ENCODE measurements around the gene AP5Z1.

The AP5Z1 gene

DNA sequence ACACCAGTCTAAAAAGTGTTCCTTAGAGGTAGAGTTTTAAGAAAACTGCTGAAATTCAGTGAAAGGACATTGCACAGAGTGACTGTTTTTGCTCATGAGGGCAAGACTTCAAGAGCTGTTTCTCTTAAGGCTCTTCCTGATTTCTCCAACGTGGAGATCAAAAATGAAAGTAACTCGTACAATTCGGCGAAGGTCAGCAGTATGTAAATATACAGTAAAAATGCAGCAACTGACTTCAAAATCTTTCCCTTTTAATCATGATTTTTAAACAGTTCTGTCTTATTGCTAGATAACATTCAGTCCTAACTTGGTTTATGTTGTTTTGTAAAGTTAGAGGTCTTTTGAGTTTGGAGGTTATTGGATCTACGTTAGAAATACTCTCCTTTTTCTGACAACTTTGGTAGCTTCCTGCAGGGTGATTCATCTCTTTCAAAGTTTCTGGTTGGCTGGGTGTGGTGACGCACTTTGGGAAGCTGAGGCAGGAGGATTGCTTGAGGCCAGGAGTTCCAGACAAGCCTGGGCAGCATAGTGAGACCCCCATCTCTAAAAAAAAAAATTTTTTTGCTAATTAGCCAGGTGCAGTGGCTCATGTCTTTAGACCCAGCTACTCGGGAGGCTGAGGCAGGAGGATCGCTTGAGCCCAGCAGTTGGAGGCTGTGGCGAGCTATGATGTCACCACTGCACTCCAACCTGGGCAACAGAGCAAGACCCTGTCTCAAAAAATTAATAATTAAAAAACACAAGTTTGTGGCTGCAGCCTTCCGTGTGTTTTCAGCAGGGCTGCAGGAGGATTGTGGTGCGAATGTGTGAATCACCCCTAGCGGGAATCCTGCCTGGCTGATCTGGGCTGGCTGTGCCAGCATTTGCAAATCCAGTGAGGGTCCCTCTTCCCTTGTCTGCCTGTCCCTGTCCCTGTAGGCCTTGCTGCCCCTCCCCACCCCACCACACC is 29.2 kb upstream of the AP5Z1 start:
- peak; percentile 70 for DNase-seq

DNA sequence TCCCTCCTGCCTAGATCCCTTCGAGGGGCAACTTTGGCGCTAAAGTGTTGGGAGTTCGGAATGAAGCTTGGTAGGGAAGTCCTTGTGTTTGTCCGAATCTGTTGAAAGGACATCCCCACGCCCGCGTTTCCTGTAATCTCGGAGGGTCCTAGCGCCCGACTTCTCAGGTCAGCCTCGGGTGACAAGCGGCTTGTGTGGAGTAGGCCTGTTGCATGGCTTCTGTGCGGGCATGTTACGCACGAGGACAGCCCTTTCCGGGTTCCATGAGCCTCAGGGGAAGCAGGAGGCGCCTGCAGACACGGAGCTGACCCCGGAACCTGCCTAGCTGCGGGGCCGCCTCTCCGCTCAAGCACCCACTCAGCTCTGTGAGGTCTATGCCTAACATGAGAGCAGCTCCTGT is 28.4 kb upstream of the AP5Z1 start:
- DNase-seq, result no peak

DNA sequence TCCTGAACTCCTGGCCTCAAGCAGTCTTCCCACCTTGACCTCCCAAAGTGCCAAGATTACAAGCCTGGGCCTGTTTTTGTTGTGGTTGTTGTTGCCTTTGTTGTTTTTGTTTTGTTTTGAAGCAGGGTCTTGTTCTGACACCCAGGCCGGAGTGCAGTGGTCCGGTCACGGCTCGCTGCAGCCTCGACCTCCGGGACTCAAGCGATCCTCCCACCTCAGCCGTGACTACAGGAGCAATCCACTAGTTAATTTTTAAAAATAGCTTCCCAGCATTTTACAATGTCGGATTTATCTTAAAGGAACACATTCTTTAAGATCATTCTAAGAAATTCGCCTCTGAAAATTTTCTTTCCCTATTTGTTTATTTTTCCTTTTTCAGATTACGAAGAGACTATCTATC is 27.7 kb upstream of the AP5Z1 start:
- no peak for DNase-seq

DNA sequence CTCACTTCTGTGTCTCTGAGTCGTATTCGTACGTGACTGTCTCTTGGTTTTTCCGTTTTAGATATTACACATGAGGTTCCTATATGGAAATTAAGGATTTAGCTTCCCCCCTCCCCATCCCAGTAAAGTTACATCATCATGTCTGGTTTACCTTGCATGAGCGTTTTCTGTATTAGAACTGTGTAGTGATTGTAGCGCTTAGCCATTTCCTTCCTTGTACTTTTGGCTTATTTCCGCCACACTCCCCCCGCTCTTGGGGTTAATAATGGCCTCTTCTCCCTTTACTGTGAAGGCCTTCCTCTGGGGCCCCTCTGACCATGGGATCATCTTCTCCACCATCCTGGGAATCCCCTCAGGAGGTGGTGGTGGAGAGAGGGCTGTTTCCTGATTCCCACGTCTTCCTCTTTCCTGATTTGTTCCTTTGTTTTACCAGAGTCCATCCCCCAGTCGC is 27.2 kb upstream of the AP5Z1 start:
- DNase-seq, result no peak

DNA sequence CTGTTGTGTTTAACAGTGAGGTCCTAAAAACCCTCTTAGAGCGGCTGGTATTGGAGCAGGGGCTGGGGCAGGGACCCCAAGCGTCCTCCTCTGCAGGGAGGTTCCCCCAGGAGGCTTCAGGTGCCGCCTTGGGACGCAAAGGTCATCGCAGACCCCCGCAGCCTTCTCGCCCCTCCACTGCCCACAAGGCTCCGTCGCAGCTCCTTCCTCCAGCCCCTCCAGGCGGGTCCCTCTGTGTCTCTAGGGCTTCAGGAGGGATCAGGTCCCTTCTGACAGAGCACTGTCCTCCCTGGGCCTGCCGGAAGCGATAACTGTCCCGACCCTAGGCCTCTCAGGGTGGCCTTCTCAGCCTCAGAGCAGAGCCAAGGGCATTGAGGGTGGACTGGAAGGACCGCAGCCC is 26.1 kb upstream of the AP5Z1 start:
- DNase-seq, result no peak

DNA sequence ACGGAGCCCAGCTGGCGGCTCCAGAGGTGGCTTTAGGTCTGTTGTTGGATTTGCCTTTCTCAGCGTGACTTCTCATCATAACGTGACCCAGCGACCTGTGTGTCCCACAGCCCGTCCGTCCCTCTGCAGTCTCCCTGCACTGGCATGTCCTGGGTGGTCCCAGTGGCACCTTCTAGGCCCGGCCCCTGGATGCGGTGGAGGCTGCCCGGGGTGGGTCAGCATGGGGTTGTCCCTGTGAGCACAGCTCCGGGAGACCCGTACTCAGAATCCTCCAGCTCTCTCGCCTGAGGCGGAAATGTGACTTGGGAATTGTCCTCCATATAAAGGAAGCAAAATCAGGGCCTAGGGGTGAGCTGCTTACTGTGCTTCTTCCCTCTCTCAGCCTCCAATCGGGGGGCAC is 25.6 kb upstream of the AP5Z1 start:
- DNase-seq, result no peak

DNA sequence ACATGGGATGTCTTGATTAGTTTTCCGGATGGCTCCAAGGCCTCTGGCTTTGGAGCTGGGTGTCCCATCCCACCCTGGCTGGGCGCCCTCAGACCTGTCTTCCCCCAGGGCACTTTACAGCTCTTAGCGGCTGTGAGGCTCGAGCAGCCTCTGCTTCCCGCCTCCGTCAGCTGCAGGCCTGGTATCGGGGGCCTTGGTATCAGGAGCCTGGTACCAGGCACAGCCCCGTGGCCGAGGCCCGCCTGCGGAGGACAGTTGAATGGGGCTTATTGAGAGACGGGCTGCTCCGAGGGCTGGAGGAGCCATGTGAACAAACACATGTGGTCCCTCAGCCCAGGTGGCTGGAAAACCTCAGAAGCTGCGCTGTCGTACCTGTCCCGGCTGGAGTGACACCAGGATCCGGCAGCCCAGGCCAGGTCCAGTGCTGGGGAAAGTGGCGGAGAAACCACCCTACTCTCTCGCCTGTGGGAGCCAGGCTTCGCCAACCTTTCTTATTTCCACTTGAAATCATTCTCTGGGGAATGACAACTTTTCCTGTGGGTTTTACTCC is 23.9 kb upstream of the AP5Z1 start:
- DNase-seq, result no peak

DNA sequence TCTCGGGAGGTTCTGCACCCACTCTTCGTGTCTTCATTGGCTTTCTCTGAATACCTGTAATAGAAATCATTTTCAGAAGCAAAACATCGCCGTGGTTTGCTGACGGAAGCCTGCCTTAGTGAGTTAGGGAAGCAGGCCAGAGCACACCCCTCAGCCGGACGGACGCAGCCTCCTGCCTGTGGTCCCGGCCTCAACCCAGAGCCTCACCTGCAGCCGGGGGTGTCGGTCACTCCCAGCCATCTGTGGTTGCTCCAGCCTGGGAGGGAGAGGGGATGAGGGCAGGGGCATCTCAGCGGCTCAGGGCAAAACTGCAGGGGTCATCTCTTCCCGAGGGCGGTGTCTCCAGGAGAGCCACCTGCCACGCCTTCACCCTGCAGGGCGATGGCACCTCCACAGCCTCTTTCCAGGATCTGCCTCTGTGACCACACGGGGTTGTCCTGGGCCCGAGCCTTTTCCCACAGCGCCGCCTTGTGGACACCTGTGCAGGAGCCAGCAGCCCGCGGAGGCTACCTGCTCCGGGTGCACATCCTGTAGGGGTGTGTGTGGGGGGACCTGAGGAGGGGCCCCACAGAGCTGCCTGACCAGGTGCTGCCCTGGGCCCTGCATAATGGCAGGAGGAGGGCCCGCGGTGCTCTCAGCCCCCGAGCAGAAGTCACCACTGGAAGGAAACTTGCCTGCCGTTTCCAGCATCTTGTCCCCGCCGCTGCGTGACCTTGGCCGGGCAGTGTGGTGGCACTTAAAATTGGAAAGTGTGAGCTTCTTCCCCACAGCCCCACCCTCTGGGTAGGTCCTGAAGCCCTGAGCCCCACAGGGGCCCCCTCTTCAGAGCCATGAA is 21.6 kb upstream of the AP5Z1 start:
- peak; percentile 37 for DNase-seq

DNA sequence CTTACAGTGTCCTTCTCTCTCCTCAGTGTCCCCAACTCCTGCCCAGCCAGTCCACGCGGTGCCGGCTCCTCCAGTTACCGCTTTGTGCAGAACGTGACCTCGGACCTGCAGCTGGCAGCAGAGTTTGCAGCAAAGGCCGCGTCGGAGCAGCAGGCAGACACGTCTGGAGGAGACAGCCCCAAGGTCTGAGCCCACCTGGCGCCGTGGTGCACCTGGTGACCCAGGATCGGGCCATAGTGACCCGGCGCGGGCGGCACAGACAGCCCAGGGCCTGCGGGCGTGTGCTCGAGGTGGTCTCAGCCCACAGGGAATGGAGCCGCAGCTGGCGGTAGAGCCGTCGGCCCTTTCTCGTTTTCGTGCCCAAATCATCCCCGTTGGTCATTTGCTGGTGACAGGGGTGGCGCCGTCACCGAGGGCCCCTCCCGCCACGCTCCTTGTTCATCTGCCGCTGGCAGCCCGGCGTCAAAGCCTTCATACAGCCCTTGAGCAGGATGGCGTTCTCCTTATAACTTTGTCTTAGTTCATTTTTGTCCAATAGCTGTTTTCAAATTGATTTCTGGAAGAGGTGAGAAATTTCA is 20.9 kb upstream of the AP5Z1 start:
- no peak for DNase-seq

DNA sequence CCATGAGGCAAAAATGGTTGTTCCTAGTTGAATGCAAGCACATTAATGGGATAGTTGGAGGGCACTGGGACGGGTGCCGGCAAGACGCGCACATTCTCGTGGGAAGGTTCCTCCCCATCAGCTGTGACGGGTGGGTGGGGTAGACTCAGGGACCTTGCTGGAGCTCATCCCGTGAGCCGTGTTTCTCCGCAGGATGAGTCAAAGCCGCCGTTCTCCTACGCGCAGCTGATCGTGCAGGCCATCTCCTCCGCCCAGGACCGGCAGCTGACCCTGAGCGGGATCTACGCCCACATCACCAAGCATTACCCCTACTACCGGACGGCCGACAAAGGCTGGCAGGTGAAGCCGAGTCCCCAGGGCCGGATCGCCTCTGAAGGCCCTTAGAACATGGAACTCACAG is 20.4 kb upstream of the AP5Z1 start:
- no peak for DNase-seq

DNA sequence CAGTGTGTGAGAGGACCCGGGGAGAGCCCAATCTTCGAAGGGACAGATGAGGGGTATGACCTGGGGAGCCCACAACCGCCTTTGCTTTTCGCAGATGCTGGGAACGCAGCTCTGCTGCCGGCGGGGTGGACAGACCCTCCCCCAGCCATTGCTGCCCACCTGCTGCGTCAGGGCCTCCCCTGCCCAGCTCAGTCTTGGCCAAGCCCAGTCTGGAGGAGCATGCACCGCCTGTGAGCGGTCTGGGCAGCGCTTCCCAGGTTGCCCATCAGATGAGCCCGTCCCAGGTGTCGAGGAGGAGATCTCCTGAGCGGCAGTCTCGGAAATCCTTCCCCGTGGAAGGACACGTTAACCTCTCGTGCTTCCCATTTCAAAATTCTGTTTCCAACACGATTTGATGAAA is 17.3 kb upstream of the AP5Z1 start:
- DNase-seq, result no peak

DNA sequence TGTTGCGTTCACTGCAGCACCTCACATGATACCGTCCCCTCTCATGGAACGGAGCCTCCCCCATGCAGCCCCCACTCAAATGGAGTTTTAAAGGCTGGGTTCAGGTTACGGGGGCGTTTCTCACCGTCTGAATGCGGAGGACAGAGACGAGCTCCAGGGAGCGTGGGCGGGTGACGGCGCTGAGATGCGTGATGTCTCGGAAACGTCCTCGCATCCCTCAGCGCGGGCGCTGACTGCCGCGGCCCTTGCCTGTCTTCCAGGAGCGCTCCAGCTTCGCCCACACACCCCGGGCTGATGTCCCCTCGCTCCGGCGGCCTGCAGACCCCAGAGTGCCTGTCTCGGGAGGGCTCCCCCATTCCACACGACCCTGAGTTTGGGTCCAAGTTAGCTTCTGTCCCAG is 16.6 kb upstream of the AP5Z1 start:
- no peak for DNase-seq

DNA sequence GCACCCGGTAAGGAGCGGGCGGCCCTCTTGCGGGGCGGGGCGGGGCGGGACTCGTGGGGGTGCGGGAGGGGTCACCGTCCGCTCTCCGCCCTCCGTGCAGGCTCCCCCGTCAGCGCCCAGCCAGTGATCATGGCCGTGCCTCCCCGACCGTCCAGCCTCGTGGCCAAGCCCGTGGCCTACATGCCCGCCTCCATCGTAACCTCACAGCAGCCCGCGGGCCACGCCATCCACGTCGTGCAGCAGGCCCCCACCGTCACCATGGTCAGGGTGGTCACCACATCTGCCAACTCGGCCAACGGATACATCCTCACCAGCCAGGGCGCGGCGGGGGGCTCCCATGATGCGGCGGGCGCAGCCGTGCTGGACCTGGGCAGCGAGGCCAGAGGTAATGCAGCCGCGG is 16.2 kb upstream of the AP5Z1 start:
- DNase-seq, result no peak

DNA sequence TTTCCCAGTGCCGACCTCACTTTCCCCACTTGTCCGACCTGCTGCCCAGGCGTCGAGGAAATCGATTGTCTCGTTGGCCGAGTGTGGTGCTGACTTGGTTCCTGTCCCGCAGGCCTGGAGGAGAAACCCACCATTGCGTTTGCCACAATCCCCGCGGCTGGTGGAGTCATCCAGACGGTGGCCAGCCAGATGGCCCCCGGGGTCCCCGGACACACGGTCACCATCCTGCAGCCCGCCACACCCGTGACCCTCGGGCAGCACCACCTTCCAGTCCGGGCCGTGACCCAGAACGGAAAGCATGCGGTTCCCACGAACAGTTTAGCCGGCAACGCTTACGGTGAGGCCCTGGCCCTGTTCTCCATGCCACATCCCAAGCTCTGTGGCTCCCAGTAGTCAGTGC is 14.5 kb upstream of the AP5Z1 start:
- DNase-seq, result no peak

DNA sequence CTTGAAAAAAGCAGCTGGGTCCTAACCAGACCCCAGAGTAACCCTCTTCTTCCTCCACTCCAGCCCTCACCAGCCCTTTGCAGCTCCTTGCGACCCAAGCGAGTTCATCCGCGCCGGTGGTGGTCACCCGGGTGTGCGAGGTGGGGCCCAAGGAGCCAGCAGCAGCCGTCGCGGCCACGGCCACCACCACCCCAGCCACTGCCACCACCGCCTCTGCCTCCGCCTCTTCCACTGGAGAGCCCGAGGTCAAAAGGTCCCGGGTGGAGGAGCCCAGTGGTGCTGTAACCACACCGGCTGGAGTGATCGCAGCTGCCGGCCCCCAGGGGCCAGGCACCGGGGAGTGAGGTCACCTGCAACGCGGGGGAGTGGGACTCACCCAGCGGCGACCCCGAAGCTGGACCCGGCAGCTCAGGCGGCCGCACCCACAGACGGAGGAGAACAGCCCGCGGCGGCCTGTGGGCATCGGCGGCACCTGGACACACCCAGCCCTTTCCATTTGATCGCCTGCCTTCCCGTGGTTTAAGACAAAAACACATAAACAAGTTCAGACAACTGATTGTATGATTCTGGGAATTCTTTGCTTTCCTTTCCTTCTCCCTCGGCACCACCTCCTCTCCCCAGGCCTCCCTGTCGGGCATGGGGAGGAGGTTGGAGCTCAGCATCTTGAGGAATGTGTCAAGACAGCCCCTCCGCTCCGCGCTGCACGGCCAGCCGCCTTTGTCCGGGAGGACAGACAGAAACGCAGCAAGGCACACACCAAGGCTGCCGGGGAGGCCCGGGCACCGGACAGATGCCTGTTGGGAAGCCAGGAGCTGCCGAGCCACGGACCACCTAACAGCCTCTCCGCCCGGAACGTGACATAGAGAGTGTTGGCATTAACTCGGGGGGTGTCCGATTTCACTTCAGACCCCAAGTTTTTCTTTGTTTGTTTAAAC is 13.0 kb upstream of the AP5Z1 start:
- DNase-seq, result no peak

DNA sequence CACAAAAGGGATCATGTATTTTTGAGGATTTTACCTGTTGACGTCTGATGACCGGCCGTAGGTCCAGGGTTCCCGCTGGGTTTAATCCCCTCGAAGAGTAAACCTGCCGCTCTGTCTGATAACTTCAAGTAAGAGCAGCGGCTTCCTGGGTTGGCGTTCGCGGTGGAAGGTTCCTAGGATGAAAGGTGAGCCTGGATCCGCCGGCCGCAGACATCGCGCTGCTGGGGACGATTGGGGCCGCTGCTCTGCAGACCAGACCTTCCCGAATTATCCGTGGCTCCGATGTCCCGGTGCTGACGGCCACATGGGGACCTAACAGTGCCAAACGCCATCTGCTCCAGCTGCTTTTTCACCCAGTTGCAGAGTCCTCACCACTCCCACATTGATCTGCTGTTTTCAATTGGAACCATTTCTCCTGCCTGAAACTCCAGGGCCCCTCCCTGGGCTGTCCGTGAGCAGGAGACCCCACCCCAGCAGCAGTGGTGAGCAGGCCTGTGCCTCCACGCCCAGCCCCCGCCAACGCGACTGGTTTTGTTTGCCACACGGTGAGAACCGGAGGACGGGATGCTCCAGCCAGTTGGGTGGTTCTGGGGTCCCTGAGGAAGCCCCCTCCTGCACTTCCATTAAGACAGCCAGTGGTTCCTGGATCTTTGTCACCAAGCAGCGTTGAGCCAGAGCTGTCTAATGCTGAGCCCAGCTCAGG is 12.2 kb upstream of the AP5Z1 start:
- DNase-seq, result no peak

DNA sequence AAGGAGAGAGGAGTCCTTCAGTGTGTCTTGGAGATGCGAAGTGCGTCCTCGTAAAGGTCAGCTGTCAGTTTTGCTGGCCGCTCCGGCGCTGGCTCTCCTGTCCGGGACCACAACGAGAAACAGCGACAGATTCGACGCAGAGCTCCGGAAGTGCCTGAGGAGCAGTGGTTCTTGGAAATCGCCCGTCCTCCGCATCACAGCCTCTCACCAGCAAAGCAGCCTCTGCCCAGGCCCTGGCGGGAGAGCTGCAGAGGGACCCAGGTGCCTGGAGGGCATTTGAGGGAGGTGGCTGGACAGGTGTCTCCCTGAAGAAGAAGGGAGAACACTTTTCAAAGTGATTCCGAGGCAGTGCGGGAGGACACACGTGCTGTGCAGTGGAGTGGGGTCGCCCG is 11.6 kb upstream of the AP5Z1 start:
- no peak for DNase-seq

DNA sequence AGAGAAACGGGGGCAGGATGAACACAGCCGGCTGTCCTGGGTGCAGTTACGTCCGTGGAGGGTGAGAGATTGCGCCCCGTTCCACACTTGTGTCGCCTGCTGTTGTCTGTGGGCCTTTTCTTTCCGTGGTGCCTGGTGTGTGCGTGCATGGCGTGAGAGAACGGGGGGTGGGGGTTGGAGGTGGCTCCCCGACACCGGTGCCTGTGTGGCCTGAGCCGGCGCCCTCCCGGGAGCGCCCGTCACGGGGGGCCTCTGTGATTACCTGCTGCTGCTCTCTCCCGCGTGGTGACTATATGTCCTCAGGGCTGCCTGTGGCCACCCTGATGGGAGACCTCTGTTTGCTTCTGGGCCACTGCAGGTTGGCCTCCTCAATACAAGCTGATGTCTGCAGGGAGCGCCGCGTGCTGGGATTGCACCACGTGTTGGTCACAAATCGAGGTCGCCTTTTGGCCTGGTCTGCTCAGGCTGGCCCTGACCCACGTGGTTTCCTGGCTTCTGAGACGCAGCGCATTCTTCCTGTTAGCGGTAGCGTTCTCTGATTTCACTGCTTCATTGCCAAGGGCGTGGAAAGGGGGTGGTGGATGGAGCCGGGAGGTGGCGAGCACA is 10.9 kb upstream of the AP5Z1 start:
- DNase-seq, result no peak

DNA sequence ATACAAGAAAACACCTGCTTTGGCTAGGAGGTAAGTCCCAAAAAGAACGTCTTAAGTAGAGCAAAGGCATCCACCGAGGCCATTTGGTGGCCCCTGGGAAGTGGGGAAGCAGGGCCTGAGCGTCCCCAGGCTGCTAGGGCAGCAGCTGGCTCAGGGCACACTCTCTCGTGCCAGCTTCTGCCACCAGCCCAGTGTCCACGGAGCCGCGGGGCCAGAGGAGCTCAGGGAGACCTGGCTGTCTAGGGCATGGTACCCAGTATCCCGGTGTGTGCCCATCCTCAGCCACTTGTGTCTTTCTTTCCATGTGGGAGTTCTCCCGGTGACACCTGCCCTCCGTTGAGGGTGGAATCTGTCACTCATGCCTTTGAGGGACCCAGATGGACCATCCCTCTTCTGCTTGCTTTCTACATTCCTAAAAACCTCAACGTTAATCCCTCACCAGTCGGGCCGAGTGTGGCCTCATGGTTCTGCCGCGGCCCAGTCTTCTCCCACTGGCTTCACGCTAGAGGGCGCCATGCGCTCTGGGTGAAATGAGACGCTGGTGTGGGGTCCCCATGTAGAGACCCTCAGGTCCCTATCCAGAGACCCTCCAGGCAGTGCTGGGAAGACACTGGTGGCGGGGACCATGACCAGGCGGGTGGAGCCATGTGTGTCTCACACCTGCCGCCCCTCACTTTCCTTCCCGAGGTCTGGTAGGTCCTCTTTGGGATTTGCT is 9.5 kb upstream of the AP5Z1 start:
- DNase-seq, result no peak

Measured in fibroblast of skin of scalp (primary cell).